Sigmoid colon (tissue), 7 donors: ENCODE results near the gene MAPKAPK3. TPM values are rescaled to one million over a fixed set of nuclear protein-coding genes. Genes with fewer than 3 reads are reported as not detected.

ENCODE experiments used
- DNase-seq: peaks from one replicate; pipeline ENCODE4 v3.0.0-alpha.2; 2019
- H3K27ac ChIP-seq, 4 donors: fragments of 200-600 bp; sonication (generic); one replicate each; pipeline ENCODE4 v1.5.1; 2016 to 2019; ENCODE audit warnings: mild to moderate bottlenecking in 1 of 4
- H3K27me3 ChIP-seq, 3 donors: fragments of 200-600 bp; sonication (generic); one replicate each; pipeline ENCODE4 v1.5.1; 2019; ENCODE audit warnings: mild to moderate bottlenecking in 1 of 3
- H3K36me3 ChIP-seq, 4 donors: fragments of 200-600 bp; sonication (generic); one replicate each; pipeline ENCODE4 v1.5.1; 2016 to 2019
- H3K4me1 ChIP-seq, 4 donors: fragments of 200-600 bp; sonication (generic); one replicate each; pipeline ENCODE4 v1.5.1; 2017 to 2019
- H3K4me3 ChIP-seq, 4 donors: fragments of 200-600 bp; sonication (generic); one replicate each; pipeline ENCODE4 v1.5.1; 2017 to 2019; ENCODE audit warnings: mild to moderate bottlenecking in 2 of 4, moderate library complexity in 1 of 4
- H3K9me3 ChIP-seq, 4 donors: fragments of 200-600 bp in 3 of 4; sonication (generic) in 3 of 4; one replicate each; pipeline versions ENCODE4 v1.5.1 to v1.6.1; 2013 to 2019
- CTCF ChIP-seq, 4 experiments: fragments of 450-650 bp in 3 of 4; fragments of 200-600 bp in 1 of 4; IDR thresholded peaks; one replicate each; pipeline ENCODE4 v1.5.1; 2016 to 2019; ENCODE audit warnings: antibody characterized with exemption in 4 of 4, mild to moderate bottlenecking in 3 of 4, moderate library complexity in 2 of 4
- EP300 ChIP-seq, 4 donors: sonication (generic); formaldehyde crosslinking; IDR thresholded peaks; one replicate each; pipeline ENCODE4 v1.6.1; 2017; ENCODE audit warnings: antibody characterized with exemption in 4 of 4
- POLR2A ChIP-seq, 2 donors: fragments of 450-650 bp; IDR thresholded peaks; one replicate each; pipeline ENCODE4 v1.6.1; 2016; ENCODE audit warnings: antibody characterized with exemption in 2 of 2, mild to moderate bottlenecking in 2 of 2, moderate library complexity in 2 of 2
- POLR2AphosphoS5 ChIP-seq, 4 donors: sonication (generic); formaldehyde crosslinking; IDR thresholded peaks; one replicate each; pipeline ENCODE4 v1.6.1; 2017; ENCODE audit warnings: antibody characterized with exemption in 4 of 4
- WGBS, 2 donors: extraction: QIAGEN DNeasy Blood & Tissue Kit; methylation state at CpG; one replicate each; pipeline ENCODE4 v1.1.7; 2013; 5-methylcytosine and 5-hydroxymethylcytosine counted together
- intact Hi-C: fragments of 100-400 bp; cut with DNase I; formaldehyde crosslinking; loops from one replicate; pipeline ENCODE4 v1.15.1; 2023
- polyA plus RNA-seq, 3 donors: library from polyadenylated mRNA; stranded (reverse); fragments of 200-250 nt; gene quantifications; one replicate each; pipeline ENCODE4 v1.2.3, GENCODE V29; 2013
- total RNA-seq, 4 donors: library from RNA; depleted of rRNA; stranded (reverse); fragments of >200 nt; gene quantifications; one replicate each; pipeline ENCODE4 v1.1.0, GENCODE V29; 2016
- donor health status: healthy with polysubstance abuse.
- donor health status: Bipolar disorder and iron deficiency.
- donor health status: healthy.

The MAPKAPK3 gene
- total and polyA plus RNA-seq, 7 donors = 15.2 to 32.8 (median 19.8) TPM

- intact Hi-C loops = loop anchor here (1.0 kb wide), 1 partner anchor 30 kb away; the partner anchor contains the start of gene HEMK1
- WGBS, 2 donors = 65 to 84% methylated on average over 1 of the region's 1 CpG
- TF ChIP-seq POLR2AphosphoS5 (IDR thresholded peaks at IDR 0.05) (no peak), EP300 (IDR thresholded peaks at IDR 0.05) (no peak), CTCF (IDR thresholded peaks at IDR 0.05) (no peak), POLR2A (IDR thresholded peaks at IDR 0.05) (no peak)
- Histone ChIP-seq H3K27me3 (no peaks in the 10 kb centered on the region), H3K4me3 (no peak overlapping the region), H3K9me3 (no peaks in the 10 kb centered on the region), H3K36me3 (peaks cover 0 to 4% (median under 1%) of the 10 kb centered on the region in 4 donors), H3K4me1 (peaks cover 0 to 56% (median 45%) of the 10 kb centered on the region in 4 donors), H3K27ac (peak overlapping the region; percentile 89 to 98 (median 96))
- DNase-seq = no peak
Observed at GRCh38 chr3:50599716-50600118, 17.2 kb upstream of the MAPKAPK3 start.

GRCh38 chr3:50600141-50600753 lies 16.7 kb upstream of the MAPKAPK3 start:
- WGBS, 2 donors = 57 to 75% methylated on average over 9 of the region's 9 CpGs
- Histone ChIP-seq H3K4me3 (no peak overlapping the region), H3K27ac (peak overlapping the region; percentile 89 to 98 (median 96)), H3K27me3 (no peaks in the 10 kb centered on the region), H3K9me3 (no peaks in the 10 kb centered on the region), H3K36me3 (peaks cover 0 to 4% (median 2%) of the 10 kb centered on the region in 4 donors), H3K4me1 (peaks cover 0 to 56% (median 45%) of the 10 kb centered on the region in 4 donors)
- no peak for DNase-seq
- no peak for TF ChIP-seq POLR2A (IDR thresholded peaks at IDR 0.05)
- TF ChIP-seq CTCF (IDR thresholded peaks at IDR 0.05) = no peak
- TF ChIP-seq POLR2AphosphoS5 (IDR thresholded peaks at IDR 0.05) = no peak
- TF ChIP-seq EP300 (IDR thresholded peaks at IDR 0.05) = no peak
- intact Hi-C loops = loop anchor here (1.0 kb wide), 1 partner anchor 31 kb away; the partner anchor contains the start of gene HEMK1

GRCh38 chr3:50600841-50601591 lies 15.9 kb upstream of the MAPKAPK3 start:
- Histone ChIP-seq H3K4me3 (peak overlapping the region in 2 of 4 donors; percentile 22 to 24), H3K27ac (peak overlapping the region; percentile 89 to 98 (median 96)), H3K36me3 (peaks cover 0 to 4% (median 2%) of the 10 kb centered on the region in 4 donors), H3K4me1 (peaks cover 0 to 56% (median 45%) of the 10 kb centered on the region in 4 donors), H3K27me3 (no peaks in the 10 kb centered on the region), H3K9me3 (no peaks in the 10 kb centered on the region)
- DNase-seq = peak; percentile 99
- WGBS, 2 donors = 1 to 2% methylated on average over 14 of the region's 14 CpGs
- peak in 2 of 4 donors; percentile 42 to 94 for TF ChIP-seq EP300 (IDR thresholded peaks at IDR 0.05)
- no peak for TF ChIP-seq CTCF (IDR thresholded peaks at IDR 0.05)
- no peak for TF ChIP-seq POLR2A (IDR thresholded peaks at IDR 0.05)
- peak; percentile 68 to 90 (median 82) for TF ChIP-seq POLR2AphosphoS5 (IDR thresholded peaks at IDR 0.05)
- intact Hi-C loops = loop anchor here (1.0 kb wide), 1 partner anchor 32 kb away; the partner anchor contains the start of gene HEMK1

- WGBS, 2 donors = 43 to 68% methylated on average over 9 of the region's 9 CpGs
- Histone ChIP-seq H3K36me3 (peaks cover 0 to 17% (median 12%) of the 10 kb centered on the region in 4 donors), H3K27me3 (no peaks in the 10 kb centered on the region), H3K9me3 (no peaks in the 10 kb centered on the region), H3K27ac (peak overlapping the region; percentile 89 to 98 (median 96)), H3K4me1 (peaks cover 0 to 56% (median 45%) of the 10 kb centered on the region in 4 donors), H3K4me3 (no peak overlapping the region)
- intact Hi-C loops = no loop called here
- TF ChIP-seq EP300 (IDR thresholded peaks at IDR 0.05) = no peak
- no peak for TF ChIP-seq POLR2AphosphoS5 (IDR thresholded peaks at IDR 0.05)
- no peak for TF ChIP-seq CTCF (IDR thresholded peaks at IDR 0.05)
- TF ChIP-seq POLR2A (IDR thresholded peaks at IDR 0.05) = no peak
- DNase-seq = no peak
Observed at GRCh38 chr3:50602595-50603191, 14.3 kb upstream of the MAPKAPK3 start.
